GM12873 (cell line): ENCODE measurements around the gene CFAP58.

Experiments used
- TF ChIP-seq, protein P1 (sequence below): IDR thresholded peaks from 2 replicates; pipeline ENCODE4 v1.5.1; 2012; ENCODE audit warnings: low read depth, mild to moderate bottlenecking, moderate library complexity, low read length, control low read depth; ENCODE audit not compliant: insufficient read depth; ENCODE audit errors: missing control alignments

Gene CFAP58

GRCh38 chr10:104328646-104328895, 25.1 kb upstream of the CFAP58 start:
- TF ChIP-seq, protein P1, sequence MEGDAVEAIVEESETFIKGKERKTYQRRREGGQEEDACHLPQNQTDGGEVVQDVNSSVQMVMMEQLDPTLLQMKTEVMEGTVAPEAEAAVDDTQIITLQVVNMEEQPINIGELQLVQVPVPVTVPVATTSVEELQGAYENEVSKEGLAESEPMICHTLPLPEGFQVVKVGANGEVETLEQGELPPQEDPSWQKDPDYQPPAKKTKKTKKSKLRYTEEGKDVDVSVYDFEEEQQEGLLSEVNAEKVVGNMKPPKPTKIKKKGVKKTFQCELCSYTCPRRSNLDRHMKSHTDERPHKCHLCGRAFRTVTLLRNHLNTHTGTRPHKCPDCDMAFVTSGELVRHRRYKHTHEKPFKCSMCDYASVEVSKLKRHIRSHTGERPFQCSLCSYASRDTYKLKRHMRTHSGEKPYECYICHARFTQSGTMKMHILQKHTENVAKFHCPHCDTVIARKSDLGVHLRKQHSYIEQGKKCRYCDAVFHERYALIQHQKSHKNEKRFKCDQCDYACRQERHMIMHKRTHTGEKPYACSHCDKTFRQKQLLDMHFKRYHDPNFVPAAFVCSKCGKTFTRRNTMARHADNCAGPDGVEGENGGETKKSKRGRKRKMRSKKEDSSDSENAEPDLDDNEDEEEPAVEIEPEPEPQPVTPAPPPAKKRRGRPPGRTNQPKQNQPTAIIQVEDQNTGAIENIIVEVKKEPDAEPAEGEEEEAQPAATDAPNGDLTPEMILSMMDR, result no peak

DNA sequence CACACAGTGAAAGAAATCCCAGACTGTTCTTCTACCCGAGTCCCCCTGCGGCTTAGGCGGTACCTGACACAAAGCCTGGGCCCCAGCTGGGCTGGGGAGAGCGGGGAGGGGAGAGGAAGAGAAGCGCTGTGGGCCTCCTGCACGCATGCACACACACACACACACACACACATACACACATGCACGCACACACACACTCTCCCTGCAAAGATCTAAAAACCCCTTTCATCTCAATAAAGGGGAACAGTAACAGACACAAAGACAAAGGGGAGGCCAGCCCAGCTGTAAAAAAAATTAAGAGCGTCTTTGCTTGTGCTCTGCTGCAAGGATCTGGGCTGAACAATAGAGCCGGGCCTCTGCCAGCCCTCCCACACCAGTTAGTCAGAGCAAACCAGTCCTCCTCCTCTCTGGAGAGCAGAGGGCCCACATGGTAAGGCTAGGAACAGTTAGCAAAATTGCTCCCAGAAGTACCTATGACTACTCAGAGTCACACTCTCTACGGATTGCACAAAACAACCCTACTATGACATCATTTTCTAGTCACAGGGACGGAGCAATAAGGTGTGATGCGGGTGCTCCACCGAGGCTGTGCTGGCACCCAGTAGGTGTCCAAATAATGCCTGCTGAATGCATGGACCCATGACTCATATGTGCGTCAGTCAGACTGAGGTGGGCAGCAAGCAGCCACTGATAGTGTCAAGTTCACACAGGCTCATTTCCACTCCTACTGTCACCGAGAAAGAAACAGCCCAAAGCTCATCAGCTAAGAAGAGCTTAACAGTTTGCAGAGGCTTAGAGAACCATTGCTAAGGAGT, 24.5 kb upstream of the CFAP58 start:
- TF ChIP-seq, protein P1, result no peak

DNA sequence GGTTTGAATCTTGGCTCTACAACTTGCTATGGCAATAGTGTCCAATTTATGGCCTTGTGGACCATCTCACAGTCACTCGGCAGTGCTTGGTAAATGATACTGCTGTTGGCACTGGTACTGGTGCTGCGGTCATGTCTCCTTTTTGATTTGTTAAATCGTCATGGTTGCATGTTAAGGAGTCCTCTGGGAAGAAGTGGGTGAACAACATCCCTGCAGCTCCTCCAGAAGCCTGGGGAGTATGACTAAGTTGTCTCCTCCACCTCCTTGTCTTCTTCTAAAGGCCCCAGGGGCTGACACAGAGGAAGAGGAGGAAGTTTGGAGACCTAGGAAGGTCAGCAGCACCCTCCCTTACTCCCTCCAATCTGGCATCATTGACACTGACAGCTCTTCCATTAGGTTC, 23.9 kb upstream of the CFAP58 start:
- TF ChIP-seq, protein P1, result no peak

DNA sequence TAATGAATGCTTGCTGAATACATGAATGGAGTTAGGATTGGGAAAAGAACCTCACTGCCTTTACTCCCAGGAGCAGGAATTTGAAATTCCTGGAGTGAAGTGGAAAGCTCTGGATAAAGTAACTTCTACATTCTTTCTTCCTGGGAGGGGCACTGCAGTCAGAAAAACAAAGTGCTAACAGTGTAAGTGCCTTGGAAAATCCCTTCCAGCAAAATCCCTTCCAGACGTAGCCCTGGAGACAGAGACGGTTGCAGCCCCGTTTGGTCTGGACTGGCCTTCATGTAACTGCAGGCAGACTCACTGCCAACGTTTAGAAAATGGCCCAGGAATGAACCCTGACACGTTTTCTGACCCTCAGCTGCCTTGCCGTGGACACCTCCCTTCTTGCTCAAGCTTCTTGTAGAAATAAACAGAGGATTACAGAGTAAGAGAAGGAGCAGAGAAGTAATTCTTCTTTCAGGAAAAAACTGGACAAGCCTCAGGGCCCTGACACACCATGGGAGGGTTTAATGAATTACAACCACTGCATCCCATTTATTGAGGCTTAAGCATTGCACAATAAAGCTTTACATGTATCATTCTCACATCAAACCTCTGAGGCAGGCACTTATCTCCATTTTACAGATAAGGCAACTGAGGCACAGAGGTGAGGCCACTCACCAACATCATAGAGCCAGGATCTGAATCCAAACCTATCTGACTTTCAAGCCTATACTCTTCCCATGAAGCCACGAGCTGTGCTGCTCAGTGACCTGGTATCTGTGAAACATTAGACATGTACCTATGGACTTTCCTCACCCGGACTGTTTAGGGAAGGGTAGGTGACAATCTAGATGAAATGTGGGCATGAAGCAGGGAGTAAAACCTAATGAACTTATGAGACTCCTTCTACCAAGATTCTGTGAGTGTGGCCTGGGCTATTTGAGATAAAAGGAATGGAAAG, 23.2 kb upstream of the CFAP58 start:
- TF ChIP-seq, protein P1, result no peak

DNA sequence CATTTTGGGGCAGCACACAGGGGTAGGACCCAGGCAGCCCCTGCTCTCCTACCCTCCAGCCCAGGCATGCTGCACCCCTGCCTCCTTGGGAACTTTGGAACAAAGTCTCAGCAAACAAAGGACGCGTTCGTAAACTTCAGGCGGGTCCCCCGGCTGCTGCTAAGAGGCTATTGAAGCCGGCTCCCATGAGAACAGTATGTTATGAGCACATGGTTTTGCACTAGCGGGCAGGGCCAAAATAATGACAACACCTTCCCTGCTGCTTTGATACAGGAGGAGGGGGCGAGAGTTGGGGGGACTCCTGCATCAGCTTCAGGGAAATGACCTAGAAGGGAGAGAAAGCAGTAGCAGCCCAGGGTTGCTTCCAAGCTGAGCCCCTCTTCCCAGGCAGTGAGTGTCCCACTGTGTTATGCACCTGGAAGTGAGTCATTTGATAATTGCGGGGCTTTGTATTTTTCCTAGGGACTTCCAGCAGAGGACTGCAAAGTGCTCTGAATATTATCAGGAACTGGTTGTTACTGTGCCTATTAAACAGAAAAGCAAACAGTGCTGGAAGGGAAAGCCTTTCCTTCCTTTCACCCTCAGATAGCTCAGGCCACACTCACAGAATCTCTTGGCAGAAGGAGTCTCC, 22.3 kb upstream of the CFAP58 start:
- TF ChIP-seq, protein P1, result no peak

DNA sequence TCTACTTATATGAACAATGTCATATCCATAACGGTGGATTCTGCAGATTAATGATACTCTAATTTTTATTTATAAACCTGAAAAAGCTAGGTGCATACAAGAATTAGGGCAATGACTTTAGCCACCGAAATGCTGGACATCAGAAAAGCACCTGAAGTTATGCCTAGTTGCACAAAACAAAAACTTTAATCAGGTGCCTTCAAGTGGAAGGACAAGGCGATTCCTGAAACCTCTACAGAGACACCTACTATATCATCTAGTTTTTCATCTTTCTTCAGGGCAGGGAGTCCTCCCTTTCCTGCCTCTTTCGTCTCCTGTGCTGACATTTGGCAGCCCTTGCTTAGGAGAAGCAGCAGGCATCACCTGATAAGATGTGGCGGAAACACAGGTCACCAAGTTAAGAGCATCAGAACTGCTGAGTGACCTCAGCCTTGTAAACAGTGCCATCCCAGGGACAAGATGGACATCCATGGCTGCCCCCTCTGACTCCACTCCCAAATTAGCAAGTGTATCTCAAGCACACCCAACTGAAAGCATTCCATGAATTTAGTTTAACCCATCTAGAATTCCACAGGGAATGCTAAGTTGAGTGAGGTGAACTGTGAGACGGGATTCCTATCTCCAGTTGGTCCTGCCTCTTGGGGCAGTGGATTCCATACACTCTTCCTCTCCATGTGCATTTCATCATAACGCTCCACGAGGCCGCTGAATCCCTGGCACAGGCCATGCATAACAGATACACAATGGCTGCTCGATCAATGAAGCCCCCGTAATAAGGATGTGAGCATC, 21.2 kb upstream of the CFAP58 start:
- TF ChIP-seq, protein P1, result no peak
